RWPE1 (cell line): ENCODE data around the gene NOTCH2NLA.
"Not testable (repeated sequence)": the region's sequence is repeated elsewhere in the genome, so short reads cannot be mapped to it uniquely, and the experiment has no call there.

Experiments used
- CTCF ChIA-PET: fragments of 350-600 bp; sonication (Branson Sonifier 250); formaldehyde crosslinking; extraction: SDS; loops from one replicate; lab custom pipeline; 2021; lab: Yijun Ruan, JAX
- POLR2A ChIA-PET: fragments of 400-600 bp; formaldehyde crosslinking; extraction: SDS; loops from one replicate; lab custom pipeline; 2020; ENCODE audit warnings: antibody characterized with exemption; ENCODE audit not compliant: low non-redundant PET; lab: Yijun Ruan, JAX
- DNase-seq: peaks from one replicate; pipeline ENCODE4 v3.0.0; 2012; ENCODE audit warnings: low spot score
- H3K27ac ChIP-seq: fragments of 450-650 bp; 2 replicates; pipeline ENCODE4 v1.5.1; 2017

NOTCH2NLA gene

GRCh38 chr1:146228710-146229477 lies at the start of gene NOTCH2NLA:
Gene NOTCH2NLA, minus strand, starts transcription at chr1:146229021. Its CDS starts 39,684 bp downstream, at chr1:146189337.
- CTCF ChIA-PET, POLR2A ChIA-PET, DNase-seq: not testable (repeated sequence)
- H3K27ac ChIP-seq, result peak within 1 kb of the TSS; percentile 79

- H3K27ac ChIP-seq, POLR2A ChIA-PET, CTCF ChIA-PET, DNase-seq: not testable (repeated sequence)
Observed at GRCh38 chr1:146278346-146278745, 49.5 kb upstream of the NOTCH2NLA start.

- POLR2A ChIA-PET, H3K27ac ChIP-seq, CTCF ChIA-PET, DNase-seq: not testable (repeated sequence)
Observed at GRCh38 chr1:146277087-146277486, 48.3 kb upstream of the NOTCH2NLA start.

GRCh38 chr1:146274083-146274482 lies 45.3 kb upstream of the NOTCH2NLA start:
- DNase-seq, CTCF ChIA-PET, H3K27ac ChIP-seq, POLR2A ChIA-PET: not testable (repeated sequence)

- CTCF ChIA-PET, POLR2A ChIA-PET, H3K27ac ChIP-seq, DNase-seq: not testable (repeated sequence)
Observed at GRCh38 chr1:146273194-146273593, 44.4 kb upstream of the NOTCH2NLA start.

- DNase-seq, POLR2A ChIA-PET, H3K27ac ChIP-seq, CTCF ChIA-PET: not testable (repeated sequence)
Observed at GRCh38 chr1:146272734-146273133, 43.9 kb upstream of the NOTCH2NLA start.

GRCh38 chr1:146271977-146272376 lies 43.2 kb upstream of the NOTCH2NLA start:
- DNase-seq, H3K27ac ChIP-seq, POLR2A ChIA-PET, CTCF ChIA-PET: not testable (repeated sequence)

- DNase-seq, POLR2A ChIA-PET, H3K27ac ChIP-seq, CTCF ChIA-PET: not testable (repeated sequence)
Observed at GRCh38 chr1:146270129-146270528, 41.3 kb upstream of the NOTCH2NLA start.

GRCh38 chr1:146266179-146266748 lies 37.4 kb upstream of the NOTCH2NLA start:
- DNase-seq, POLR2A ChIA-PET, H3K27ac ChIP-seq, CTCF ChIA-PET: not testable (repeated sequence)

GRCh38 chr1:146264761-146265160 lies 35.9 kb upstream of the NOTCH2NLA start:
- H3K27ac ChIP-seq, DNase-seq, POLR2A ChIA-PET, CTCF ChIA-PET: not testable (repeated sequence)

GRCh38 chr1:146260006-146260730 lies 31.3 kb upstream of the NOTCH2NLA start:
- H3K27ac ChIP-seq, DNase-seq, CTCF ChIA-PET, POLR2A ChIA-PET: not testable (repeated sequence)

- CTCF ChIA-PET, POLR2A ChIA-PET, DNase-seq, H3K27ac ChIP-seq: not testable (repeated sequence)
Observed at GRCh38 chr1:146257992-146258552, 29.3 kb upstream of the NOTCH2NLA start.

GRCh38 chr1:146254569-146255197 lies 25.9 kb upstream of the NOTCH2NLA start:
- H3K27ac ChIP-seq, CTCF ChIA-PET, DNase-seq, POLR2A ChIA-PET: not testable (repeated sequence)

GRCh38 chr1:146253249-146253855 lies 24.5 kb upstream of the NOTCH2NLA start:
- CTCF ChIA-PET, POLR2A ChIA-PET, H3K27ac ChIP-seq, DNase-seq: not testable (repeated sequence)

GRCh38 chr1:146251523-146251922 lies 22.7 kb upstream of the NOTCH2NLA start:
- DNase-seq, POLR2A ChIA-PET, H3K27ac ChIP-seq, CTCF ChIA-PET: not testable (repeated sequence)

- POLR2A ChIA-PET, DNase-seq, H3K27ac ChIP-seq, CTCF ChIA-PET: not testable (repeated sequence)
Observed at GRCh38 chr1:146248643-146249042, 19.8 kb upstream of the NOTCH2NLA start.
